ENCODE measurements around the gene TMEM273. TPM values are rescaled to one million over a fixed set of nuclear protein-coding genes. Genes with fewer than 3 reads are reported as not detected.

The TMEM273 gene, protein sequence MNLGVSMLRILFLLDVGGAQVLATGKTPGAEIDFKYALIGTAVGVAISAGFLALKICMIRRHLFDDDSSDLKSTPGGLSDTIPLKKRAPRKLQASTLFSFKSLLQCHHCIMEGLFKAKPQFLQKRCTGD
- 10 to 100 TPM; 22.5 to 88.0 TPM for total RNA-seq

DNA sequence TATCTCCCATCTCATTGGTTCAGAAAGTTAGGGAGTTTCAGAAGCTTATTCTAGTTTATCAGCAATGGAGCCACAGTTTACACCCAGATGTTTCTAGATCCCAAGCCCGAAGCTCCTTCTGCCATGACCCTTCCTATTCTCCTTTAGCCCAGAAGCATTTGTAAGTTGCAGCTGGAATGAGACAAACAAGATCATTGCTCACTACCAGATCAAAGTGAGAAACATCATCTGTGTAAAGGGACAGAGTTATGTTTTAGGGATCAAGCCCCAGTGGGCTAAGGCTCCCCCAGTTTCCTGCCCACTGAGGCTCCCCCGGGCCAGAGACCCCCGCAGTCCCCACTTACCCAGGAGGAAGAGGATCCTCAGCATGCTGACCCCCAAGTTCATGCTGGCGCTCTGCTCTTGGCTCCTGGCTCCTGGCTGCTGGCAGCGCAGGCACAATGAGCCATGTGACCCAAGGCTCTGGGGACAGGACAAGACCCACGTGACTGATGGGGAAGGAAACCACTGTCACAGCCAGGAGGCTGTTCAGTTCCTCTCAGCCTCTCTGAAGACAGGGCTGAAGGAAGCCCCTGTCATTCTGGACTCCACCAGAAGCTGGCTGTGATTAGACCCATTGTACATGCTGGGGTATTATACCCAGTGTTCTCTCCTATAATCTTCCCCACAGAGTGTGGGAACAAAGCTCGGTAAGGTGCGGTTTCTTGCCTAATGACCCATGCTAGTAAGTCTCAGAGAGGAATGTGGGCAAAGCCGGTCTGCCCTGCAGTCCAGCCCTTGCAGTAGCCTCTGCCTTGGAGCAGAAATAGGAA is at the start of gene TMEM273:
TSS of gene TMEM273 (minus strand) at position 442 of the 812 bp plus-strand sequence. CDS start at position 387, 55 bp downstream.
- H3K4me1 Mint-ChIP-seq (ENCODE audit: low read depth), result peaks cover 41% of the 10 kb centered on the region
- peak within 1 kb of the TSS; percentile 100 for H3K27ac Mint-ChIP-seq

DNA sequence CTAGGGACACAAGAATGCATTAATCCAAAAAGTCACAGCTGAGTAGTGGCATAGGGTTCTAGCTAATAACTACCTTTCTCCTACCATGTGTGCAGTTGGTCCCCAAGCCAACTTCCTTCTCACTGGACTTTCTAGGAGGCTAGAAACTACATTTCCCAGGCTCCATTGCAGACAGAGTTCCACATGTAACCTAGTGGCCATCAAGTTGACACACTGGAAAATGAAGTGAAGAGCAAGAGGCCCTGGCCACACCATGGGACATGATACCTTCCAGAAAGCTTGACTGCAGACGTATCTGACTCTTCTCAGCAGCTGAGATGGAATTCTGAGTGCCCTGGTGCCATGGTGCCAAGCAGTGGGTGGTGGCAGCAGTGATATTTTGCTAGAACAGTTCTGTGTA is 49.8 kb upstream of the TMEM273 start:
- no peak overlapping the region for H3K4me3 Mint-ChIP-seq
- H3K36me3 Mint-ChIP-seq (ENCODE audit: insufficient read depth in 2 of 2), result no peaks in the 10 kb centered on the region
- no peaks in the 10 kb centered on the region for H3K4me1 Mint-ChIP-seq (ENCODE audit: low read depth)
- DNase-seq (no peak), ATAC-seq (replicated peaks in 1 of 2) (no peak)
- H3K27ac Mint-ChIP-seq, result no peak overlapping the region
- H3K27me3 Mint-ChIP-seq (ENCODE audit: low read depth), result no peaks in the 10 kb centered on the region
- no peaks in the 10 kb centered on the region for H3K9me3 Mint-ChIP-seq

More for the DNA sequence above, at the start of gene TMEM273:
- DNase-seq, result peak; percentile 23 to 38
- Mint-ChIP-seq H3K27me3 (ENCODE audit: low read depth) (peaks cover 42% of the 10 kb centered on the region), H3K4me3 (peak within 1 kb of the TSS; percentile 35 to 81), H3K36me3 (ENCODE audit: insufficient read depth in 2 of 2) (peaks cover 0 to 6% of the 10 kb centered on the region in 2 donors), H3K9me3 (no peaks in the 10 kb centered on the region)
- peak; percentile 24 to 61 for ATAC-seq (replicated peaks in 1 of 2)

DNA sequence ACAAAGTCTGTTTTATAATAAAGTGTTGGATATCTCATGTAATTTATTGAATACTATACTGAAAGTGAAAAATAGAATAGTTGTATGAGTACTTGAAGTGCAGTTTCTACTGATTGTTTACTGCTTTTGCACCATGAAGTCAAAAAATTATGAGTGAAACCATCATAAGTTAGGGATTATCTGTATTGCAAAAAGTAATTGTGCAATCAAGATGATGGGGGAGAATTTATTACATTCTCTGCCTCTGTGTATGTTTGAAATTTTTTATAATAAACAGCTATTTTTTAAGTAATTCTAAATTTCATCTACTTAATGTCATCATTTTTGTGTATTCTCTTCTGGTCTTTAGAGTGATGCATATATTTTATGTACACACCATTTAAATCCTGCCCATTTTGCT is 47.2 kb upstream of the TMEM273 start:
- H3K36me3 Mint-ChIP-seq (ENCODE audit: insufficient read depth in 2 of 2), result no peaks in the 10 kb centered on the region
- ATAC-seq (replicated peaks in 1 of 2), result no peak
- no peak overlapping the region for H3K4me3 Mint-ChIP-seq
- H3K27me3 Mint-ChIP-seq (ENCODE audit: low read depth), result peaks cover 6% of the 10 kb centered on the region
- no peak overlapping the region for H3K27ac Mint-ChIP-seq
- no peaks in the 10 kb centered on the region for H3K4me1 Mint-ChIP-seq (ENCODE audit: low read depth)
- H3K9me3 Mint-ChIP-seq, result no peaks in the 10 kb centered on the region
- no peak for DNase-seq

DNA sequence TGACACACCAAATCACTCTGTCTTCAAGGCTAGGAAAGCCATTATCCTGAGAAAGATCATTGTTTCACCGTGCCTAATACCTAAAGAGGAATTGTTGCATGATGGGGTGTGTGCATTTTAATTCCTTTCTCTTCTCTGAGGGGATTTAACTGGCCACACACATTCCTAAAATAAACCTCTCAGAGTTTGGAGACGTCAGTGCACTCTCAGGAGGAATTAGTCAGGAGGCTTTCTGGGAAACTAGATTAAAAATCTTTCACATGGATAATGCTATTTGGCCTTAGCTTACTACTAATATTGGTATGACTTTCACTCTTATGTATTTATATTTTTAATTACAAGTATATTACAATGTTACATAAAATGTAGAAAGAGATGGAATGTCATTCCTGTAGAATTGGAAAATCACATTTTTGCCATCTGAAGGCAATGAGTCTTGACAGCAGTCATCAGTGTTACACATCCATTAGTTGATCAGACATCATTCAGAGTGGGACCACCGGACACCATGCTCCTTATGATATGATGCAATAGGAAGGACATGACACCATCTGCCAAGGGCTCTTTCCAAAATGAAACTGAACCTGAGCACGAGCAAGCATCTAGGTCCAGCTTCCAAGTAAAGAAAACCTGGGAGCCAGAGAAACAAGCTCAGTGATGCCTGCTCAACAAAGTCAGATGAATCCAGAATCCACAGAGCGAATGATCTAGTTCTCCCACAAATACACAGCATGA is 43.1 kb upstream of the TMEM273 start:
- Mint-ChIP-seq H3K4me1 (ENCODE audit: low read depth) (no peaks in the 10 kb centered on the region), H3K27me3 (ENCODE audit: low read depth) (peaks cover 12% of the 10 kb centered on the region), H3K4me3 (no peak overlapping the region), H3K36me3 (ENCODE audit: insufficient read depth in 2 of 2) (no peaks in the 10 kb centered on the region), H3K27ac (no peak overlapping the region), H3K9me3 (peaks cover 0 to 1% of the 10 kb centered on the region in 2 donors)
- DNase-seq, result no peak
- no peak for ATAC-seq (replicated peaks in 1 of 2)

DNA sequence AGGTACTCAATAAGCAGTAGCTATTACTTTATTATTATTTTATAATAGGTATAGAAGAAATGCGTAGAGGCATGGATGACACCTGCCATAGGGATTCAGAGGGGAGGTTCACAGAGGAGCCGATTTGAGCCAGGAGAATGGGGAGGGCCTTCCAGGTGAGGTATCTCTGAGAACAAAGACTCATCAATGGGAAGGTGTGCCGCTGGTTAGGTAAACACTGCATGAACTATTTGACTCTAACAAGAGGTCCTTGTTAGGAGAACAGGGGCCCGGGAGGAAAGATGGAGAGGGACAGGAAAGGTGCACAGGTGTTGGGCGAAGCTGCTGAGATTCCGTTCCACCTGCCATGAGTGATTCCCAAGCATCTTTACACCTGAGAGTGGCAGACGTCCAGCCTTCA is 41.8 kb upstream of the TMEM273 start:
- peaks cover 0 to 1% of the 10 kb centered on the region in 2 donors for H3K9me3 Mint-ChIP-seq
- no peak overlapping the region for H3K27ac Mint-ChIP-seq
- no peaks in the 10 kb centered on the region for H3K36me3 Mint-ChIP-seq (ENCODE audit: insufficient read depth in 2 of 2)
- no peaks in the 10 kb centered on the region for H3K4me1 Mint-ChIP-seq (ENCODE audit: low read depth)
- H3K4me3 Mint-ChIP-seq, result no peak overlapping the region
- ATAC-seq (replicated peaks in 1 of 2), result no peak
- H3K27me3 Mint-ChIP-seq (ENCODE audit: low read depth), result peaks cover 12% of the 10 kb centered on the region
- DNase-seq, result no peak

DNA sequence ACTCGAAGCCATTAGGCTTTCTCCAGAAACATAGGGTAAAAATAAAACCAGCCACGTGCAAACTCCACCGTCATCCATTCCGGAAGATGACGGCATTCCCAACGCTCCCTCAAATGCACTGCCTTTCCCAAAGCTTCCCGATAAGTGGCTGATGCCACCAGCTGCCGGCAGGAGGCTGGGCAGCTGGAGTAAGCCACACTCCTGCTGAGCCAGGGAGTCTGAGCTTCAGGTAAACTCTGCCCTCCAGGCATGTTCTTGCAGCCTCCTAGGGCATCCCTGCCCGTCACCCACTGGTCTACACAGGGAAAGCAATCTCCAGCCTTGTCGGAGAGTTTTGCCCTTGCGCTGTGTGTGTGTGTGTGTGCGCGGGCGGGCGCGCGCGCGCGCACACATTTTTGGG is 40.5 kb upstream of the TMEM273 start:
- H3K27me3 Mint-ChIP-seq (ENCODE audit: low read depth), result peaks cover 12% of the 10 kb centered on the region
- ATAC-seq (replicated peaks in 1 of 2) (no peak), DNase-seq (no peak)
- no peaks in the 10 kb centered on the region for H3K4me1 Mint-ChIP-seq (ENCODE audit: low read depth)
- H3K27ac Mint-ChIP-seq, result no peak overlapping the region
- no peaks in the 10 kb centered on the region for H3K36me3 Mint-ChIP-seq (ENCODE audit: insufficient read depth in 2 of 2)
- no peak overlapping the region for H3K4me3 Mint-ChIP-seq
- H3K9me3 Mint-ChIP-seq, result peaks cover 1 to 3% of the 10 kb centered on the region in 2 donors

DNA sequence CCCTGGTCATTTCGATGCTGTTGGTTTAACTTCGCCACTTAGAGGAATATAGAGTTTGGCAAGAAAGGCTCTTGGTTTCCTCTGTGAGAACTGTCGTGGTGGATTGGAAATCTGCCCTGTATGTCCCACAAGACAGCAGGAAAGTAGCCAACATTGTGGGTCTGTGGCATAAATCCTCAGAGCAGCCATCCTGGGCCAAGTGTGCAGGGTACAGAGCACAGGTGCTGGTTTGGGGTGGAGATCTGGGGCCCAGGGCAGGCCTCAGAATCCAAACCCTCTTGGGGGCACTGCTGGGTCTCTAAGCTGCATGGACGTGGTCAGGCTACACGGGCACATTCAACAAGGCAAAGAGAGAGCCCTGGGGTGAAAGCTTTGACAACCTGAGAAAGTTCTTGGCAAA is 39.2 kb upstream of the TMEM273 start:
- Mint-ChIP-seq H3K4me1 (ENCODE audit: low read depth) (no peaks in the 10 kb centered on the region), H3K27ac (no peak overlapping the region), H3K9me3 (peaks cover 1 to 5% of the 10 kb centered on the region in 2 donors), H3K4me3 (no peak overlapping the region), H3K36me3 (ENCODE audit: insufficient read depth in 2 of 2) (no peaks in the 10 kb centered on the region), H3K27me3 (ENCODE audit: low read depth) (peaks cover 12% of the 10 kb centered on the region)
- DNase-seq (no peak), ATAC-seq (replicated peaks in 1 of 2) (no peak)

DNA sequence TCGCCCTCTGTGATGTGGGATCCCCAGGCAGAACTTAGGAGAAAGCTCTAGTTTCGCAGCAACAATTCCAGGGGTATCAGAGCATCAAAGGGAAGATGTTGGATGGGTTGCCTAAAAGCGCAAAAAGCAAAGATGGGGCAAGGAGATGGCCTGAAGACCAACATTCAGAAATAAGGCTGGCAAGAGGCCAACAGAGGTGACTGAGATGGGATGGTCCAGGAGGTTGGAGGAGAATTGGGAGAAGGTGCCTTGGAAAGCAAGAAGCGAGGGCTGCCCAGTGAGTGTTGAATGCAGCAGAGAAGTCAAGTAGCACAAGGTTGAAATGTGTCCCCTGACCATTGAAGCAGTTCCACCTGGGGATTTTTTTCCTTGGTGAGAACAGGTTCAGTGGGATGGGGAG is 38.4 kb upstream of the TMEM273 start:
- Mint-ChIP-seq H3K4me3 (no peak overlapping the region), H3K9me3 (peaks cover 1 to 5% of the 10 kb centered on the region in 2 donors), H3K36me3 (ENCODE audit: insufficient read depth in 2 of 2) (no peaks in the 10 kb centered on the region), H3K27me3 (ENCODE audit: low read depth) (peaks cover 12% of the 10 kb centered on the region), H3K27ac (no peak overlapping the region), H3K4me1 (ENCODE audit: low read depth) (no peaks in the 10 kb centered on the region)
- no peak for DNase-seq
- ATAC-seq (replicated peaks in 1 of 2), result no peak

DNA sequence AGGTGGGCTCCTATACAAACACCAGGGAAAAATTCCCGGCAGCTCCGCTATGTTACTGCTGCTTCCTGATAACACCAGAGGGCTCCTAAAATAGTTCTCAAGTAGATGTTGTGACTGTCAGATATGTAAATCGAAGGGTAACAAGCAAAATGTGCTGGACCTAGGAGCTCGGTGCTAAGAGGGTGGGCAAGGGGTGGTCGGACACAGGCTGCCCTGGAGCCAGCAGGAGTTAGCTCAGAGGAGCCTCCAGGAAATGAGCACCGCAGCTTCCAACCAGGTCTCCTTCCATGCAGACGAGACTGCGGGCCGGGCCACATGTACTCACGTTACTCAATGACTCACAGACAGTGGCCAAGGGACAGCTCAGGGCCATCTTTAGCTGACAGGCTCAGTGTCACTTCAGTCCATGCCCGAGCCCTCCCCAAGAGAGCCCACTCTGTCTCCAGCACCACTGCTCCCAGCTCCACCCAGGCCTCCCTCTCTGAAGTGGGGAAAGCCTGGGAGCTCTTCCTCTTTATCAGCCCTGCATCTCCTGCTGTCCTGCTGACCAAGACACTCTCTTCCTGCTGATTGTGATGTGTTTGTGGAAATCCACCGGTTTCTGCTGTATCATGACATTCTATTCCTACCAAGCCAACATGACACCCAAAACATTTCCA is 37.2 kb upstream of the TMEM273 start:
- Mint-ChIP-seq H3K27me3 (ENCODE audit: low read depth) (peaks cover 6% of the 10 kb centered on the region), H3K4me1 (ENCODE audit: low read depth) (no peaks in the 10 kb centered on the region), H3K27ac (no peak overlapping the region), H3K4me3 (no peak overlapping the region), H3K36me3 (ENCODE audit: insufficient read depth in 2 of 2) (no peaks in the 10 kb centered on the region), H3K9me3 (peaks cover 1 to 5% of the 10 kb centered on the region in 2 donors)
- no peak for DNase-seq
- ATAC-seq (replicated peaks in 1 of 2), result no peak

DNA sequence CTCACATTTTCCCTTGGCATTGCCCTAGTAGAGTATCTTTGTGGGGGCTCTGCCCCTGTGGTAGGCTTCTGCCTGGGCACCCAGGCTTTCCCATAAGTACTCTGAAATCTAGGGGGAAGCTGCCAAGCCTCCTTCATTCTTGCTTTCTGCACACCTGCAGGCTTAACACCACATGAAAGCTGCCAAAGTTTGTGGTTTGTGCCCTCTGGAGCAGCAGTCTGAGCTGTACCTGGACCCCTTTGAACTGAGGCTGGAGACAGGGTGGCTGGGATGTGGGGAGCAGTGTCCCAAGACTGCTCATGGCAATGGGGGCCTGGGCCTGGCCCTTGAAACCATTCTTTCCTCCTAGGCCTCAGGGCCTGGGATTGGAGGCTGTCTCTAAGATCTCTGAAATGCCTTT is 35.0 kb upstream of the TMEM273 start:
- Mint-ChIP-seq H3K36me3 (ENCODE audit: insufficient read depth in 2 of 2) (no peaks in the 10 kb centered on the region), H3K27ac (no peak overlapping the region), H3K27me3 (ENCODE audit: low read depth) (peaks cover 23% of the 10 kb centered on the region)

DNA sequence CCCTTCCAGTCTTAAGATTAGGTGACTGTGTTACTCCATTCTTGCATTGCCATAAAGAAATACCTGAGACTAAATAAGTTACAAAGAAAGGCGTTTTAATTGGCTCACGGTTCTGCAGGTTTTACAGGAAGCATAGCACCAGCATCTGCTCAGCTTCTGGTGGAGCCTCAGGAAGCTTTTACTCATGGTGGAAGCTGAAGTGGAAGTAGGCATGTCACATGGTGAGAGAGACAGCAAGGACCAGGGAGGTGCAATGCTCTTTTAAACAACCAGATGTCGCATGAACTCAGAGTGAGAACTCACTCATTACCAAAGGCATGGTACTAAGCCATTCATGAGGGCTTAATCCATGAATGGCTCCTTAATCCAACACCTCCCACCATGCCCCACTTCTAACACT is 34.0 kb upstream of the TMEM273 start:
- H3K9me3 Mint-ChIP-seq, result peaks cover 0 to 8% of the 10 kb centered on the region in 2 donors
- peaks cover 29% of the 10 kb centered on the region for H3K27me3 Mint-ChIP-seq (ENCODE audit: low read depth)
- no peak overlapping the region for H3K27ac Mint-ChIP-seq
- H3K4me3 Mint-ChIP-seq, result no peak overlapping the region
- H3K4me1 Mint-ChIP-seq (ENCODE audit: low read depth), result no peaks in the 10 kb centered on the region
- no peaks in the 10 kb centered on the region for H3K36me3 Mint-ChIP-seq (ENCODE audit: insufficient read depth in 2 of 2)
- DNase-seq (no peak), ATAC-seq (replicated peaks in 1 of 2) (no peak)

More for the DNA sequence above, 35.0 kb upstream of the TMEM273 start:
- no peaks in the 10 kb centered on the region for H3K4me1 Mint-ChIP-seq (ENCODE audit: low read depth)
- ATAC-seq (replicated peaks in 1 of 2) (no peak), DNase-seq (no peak)
- H3K9me3 Mint-ChIP-seq, result peaks cover 0 to 8% of the 10 kb centered on the region in 2 donors
- H3K4me3 Mint-ChIP-seq, result no peak overlapping the region

DNA sequence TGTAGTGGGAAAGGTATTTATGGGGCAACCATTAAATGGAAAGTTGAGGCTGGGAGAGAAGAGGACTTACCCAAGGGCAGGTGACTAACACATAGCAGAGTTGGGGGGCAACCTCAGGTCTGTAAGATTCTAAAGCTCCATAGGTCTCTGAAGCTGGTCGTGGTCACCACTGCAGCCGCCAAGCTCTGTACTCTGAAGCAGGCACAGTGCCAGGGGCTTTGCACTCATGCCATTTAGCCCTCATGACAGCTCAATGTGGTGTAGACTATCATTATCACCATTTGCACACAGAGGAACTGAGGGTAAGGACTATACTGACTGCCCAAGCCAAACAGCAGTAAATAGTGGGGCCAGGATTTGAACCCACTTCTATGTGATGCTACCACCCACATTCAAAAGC is 32.5 kb upstream of the TMEM273 start:
- no peaks in the 10 kb centered on the region for H3K36me3 Mint-ChIP-seq (ENCODE audit: insufficient read depth in 2 of 2)
- ATAC-seq (replicated peaks in 1 of 2), result no peak
- H3K4me3 Mint-ChIP-seq, result no peak overlapping the region
- no peaks in the 10 kb centered on the region for H3K4me1 Mint-ChIP-seq (ENCODE audit: low read depth)
- peaks cover 29% of the 10 kb centered on the region for H3K27me3 Mint-ChIP-seq (ENCODE audit: low read depth)
- H3K9me3 Mint-ChIP-seq, result peaks cover 0 to 8% of the 10 kb centered on the region in 2 donors
- no peak for DNase-seq
- no peak overlapping the region for H3K27ac Mint-ChIP-seq

DNA sequence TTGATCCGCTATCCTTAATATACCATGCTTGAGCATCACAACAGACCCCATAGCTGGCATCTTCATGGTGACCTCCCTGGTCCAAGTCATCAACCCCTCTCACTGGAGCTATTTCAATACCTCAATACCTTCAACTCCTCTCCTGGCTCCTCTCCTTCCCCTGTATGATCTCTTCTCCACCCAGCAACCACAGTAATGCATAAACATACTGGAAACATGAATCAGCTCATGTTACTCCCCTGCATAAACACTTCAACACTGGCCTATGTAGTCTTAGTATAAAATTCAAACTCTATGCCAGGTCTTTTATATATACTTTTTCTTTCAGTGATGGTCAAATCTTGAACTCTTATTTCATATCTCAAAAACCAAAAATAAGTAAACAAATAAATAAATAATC is 31.8 kb upstream of the TMEM273 start:
- no peak overlapping the region for H3K4me3 Mint-ChIP-seq
- no peaks in the 10 kb centered on the region for H3K4me1 Mint-ChIP-seq (ENCODE audit: low read depth)
- DNase-seq, result no peak
- H3K27me3 Mint-ChIP-seq (ENCODE audit: low read depth), result peaks cover 35% of the 10 kb centered on the region
- no peaks in the 10 kb centered on the region for H3K36me3 Mint-ChIP-seq (ENCODE audit: insufficient read depth in 2 of 2)
- peaks cover 0 to 8% of the 10 kb centered on the region in 2 donors for H3K9me3 Mint-ChIP-seq
- ATAC-seq (replicated peaks in 1 of 2), result no peak
- no peak overlapping the region for H3K27ac Mint-ChIP-seq

Data from activated T-cell treated with anti-CD3 and anti-CD28 coated beads, Interleukin-2, amount 50 U/mL, for 72 hours (primary cell).